GM18502 (cell line): Measurements from ENCODE around the gene CNTFR.
"Not testable (repeated sequence)": the region's sequence is repeated elsewhere in the genome, so short reads cannot be mapped to it uniquely, and the experiment has no call there.

ENCODE experiments used
- ATAC-seq: cut with Tn5 transposase; IDR thresholded peaks from one replicate; pipeline ENCODE4 v1.9.1; 2021; ENCODE audit warnings: mild to moderate bottlenecking; ENCODE audit not compliant: unreplicated experiment, poor library complexity

The CNTFR gene

GRCh38 chr9:34544035-34544434 is 45.5 kb downstream of the CNTFR start:
- ATAC-seq, result no peak

GRCh38 chr9:34541540-34541939 is 48.0 kb downstream of the CNTFR start:
- ATAC-seq, result no peak

- no peak for ATAC-seq
Measured at GRCh38 chr9:34540827-34541226, 48.7 kb downstream of the CNTFR start.

GRCh38 chr9:34536685-34537084 is 52.8 kb downstream of the CNTFR start:
- no peak for ATAC-seq

GRCh38 chr9:34532041-34532440 is 57.5 kb downstream of the CNTFR start:
- ATAC-seq, result not testable (repeated sequence)

- ATAC-seq, result no peak
Measured at GRCh38 chr9:34526026-34526425, 63.5 kb downstream of the CNTFR start.

- ATAC-seq, result no peak
Measured at GRCh38 chr9:34524349-34524748, 65.2 kb downstream of the CNTFR start.

- ATAC-seq, result peak; percentile 89
Measured at GRCh38 chr9:34522971-34523797, 66.3 kb downstream of the CNTFR start, which contains the start of gene ENHO. ENHO (minus strand) TSS chr9:34522990; CDS start chr9:34521695, 1,295 bp downstream.

GRCh38 chr9:34522091-34522887 is 67.2 kb downstream of the CNTFR start:
- ATAC-seq, result no peak

GRCh38 chr9:34521406-34522045 is 68.0 kb downstream of the CNTFR start:
- no peak for ATAC-seq

- ATAC-seq, result no peak
Measured at GRCh38 chr9:34520505-34521385, 68.8 kb downstream of the CNTFR start.

- no peak for ATAC-seq
Measured at GRCh38 chr9:34520096-34520495, 69.4 kb downstream of the CNTFR start.

GRCh38 chr9:34519321-34520020 is 70.1 kb downstream of the CNTFR start:
- no peak for ATAC-seq

- ATAC-seq, result no peak
Measured at GRCh38 chr9:34518896-34519295, 70.6 kb downstream of the CNTFR start.

- no peak for ATAC-seq
Measured at GRCh38 chr9:34518110-34518616, 71.4 kb downstream of the CNTFR start.

- no peak for ATAC-seq
Measured at GRCh38 chr9:34517185-34517584, 72.3 kb downstream of the CNTFR start.

GRCh38 chr9:34515959-34516358 is 73.6 kb downstream of the CNTFR start:
- ATAC-seq, result no peak

- no peak for ATAC-seq
Measured at GRCh38 chr9:34514816-34515215, 74.7 kb downstream of the CNTFR start.

GRCh38 chr9:34514401-34514800 is 75.1 kb downstream of the CNTFR start:
- no peak for ATAC-seq
